MM.1S (cell line): ENCODE data around the gene CDKN2C.

Source experiments
- DNase-seq: peaks from one replicate; pipeline ENCODE4 v3.0.0-alpha.2; 2015
- H2AFZ ChIP-seq: fragments of 300-600 bp; sonication (generic); 2 replicates; pipeline ENCODE4 v1.6.0; 2016; ENCODE audit warnings: antibody characterized with exemption, low read length
- H3F3A ChIP-seq: fragments of 300-600 bp; sonication (generic); 2 replicates; pipeline ENCODE4 v1.6.1; 2016; ENCODE audit warnings: mild to moderate bottlenecking, antibody characterized with exemption, low read length, moderate library complexity, mixed read lengths; ENCODE audit not compliant: insufficient read depth
- H3K27ac ChIP-seq: fragments of 300-600 bp; sonication (generic); 2 replicates; pipeline ENCODE4 v1.5.1; 2016; ENCODE audit warnings: mild to moderate bottlenecking, low read length
- H3K27me3 ChIP-seq: fragments of 300-600 bp; sonication (generic); replicated peaks from 2 replicates; pipeline ENCODE4 v1.6.0; 2016; ENCODE audit warnings: low read length; ENCODE audit not compliant: insufficient read depth
- H3K36me3 ChIP-seq: fragments of 300-600 bp; sonication (generic); replicated peaks from 2 replicates; pipeline ENCODE4 v1.6.1; 2016; ENCODE audit warnings: mild to moderate bottlenecking, low read length, mixed read lengths; ENCODE audit not compliant: insufficient read depth
- H3K4me1 ChIP-seq: fragments of 300-600 bp; sonication (generic); 2 replicates; pipeline ENCODE4 v1.6.1; 2016; ENCODE audit warnings: low read length, mixed read lengths
- H3K4me2 ChIP-seq: fragments of 300-600 bp; sonication (generic); 2 replicates; pipeline ENCODE4 v1.6.0; 2016; ENCODE audit warnings: low read depth, low read length
- H3K4me3 ChIP-seq: fragments of 300-600 bp; sonication (generic); 2 replicates; pipeline ENCODE4 v1.5.1; 2016; ENCODE audit warnings: low read length, mixed read lengths
- H3K79me2 ChIP-seq: fragments of 300-600 bp; sonication (generic); 2 replicates; pipeline ENCODE4 v1.6.1; 2016; ENCODE audit warnings: mixed run types, low read length, mixed read lengths
- H3K9ac ChIP-seq: fragments of 300-600 bp; sonication (generic); 2 replicates; pipeline ENCODE4 v1.6.1; 2016; ENCODE audit warnings: low read length, mixed read lengths
- H3K9me2 ChIP-seq: fragments of 300-600 bp; sonication (generic); replicated peaks from 2 replicates; pipeline ENCODE4 v1.6.1; 2016; ENCODE audit warnings: mild to moderate bottlenecking, low read length, mixed read lengths; ENCODE audit not compliant: insufficient read depth
- H3K9me3 ChIP-seq: fragments of 300-600 bp; sonication (generic); replicated peaks from 2 replicates; pipeline ENCODE4 v1.6.1; 2016; ENCODE audit warnings: mild to moderate bottlenecking, low read length, mixed read lengths; ENCODE audit not compliant: insufficient read depth
- H4K20me1 ChIP-seq: fragments of 300-600 bp; sonication (generic); 2 replicates; pipeline ENCODE4 v1.6.1; 2016; ENCODE audit warnings: mild to moderate bottlenecking, low read length, moderate library complexity, mixed read lengths; ENCODE audit not compliant: insufficient read depth
- EZH2 ChIP-seq: fragments of 300-600 bp; sonication (generic); optimal IDR thresholded peaks from 2 replicates; pipeline ENCODE3; 2017; ENCODE audit warnings: low read depth, mild to moderate bottlenecking, antibody characterized with exemption, low read length, mixed read lengths
- EZH2phosphoT487 ChIP-seq: fragments of 300-600 bp; sonication (generic); IDR thresholded peaks from 2 replicates; pipeline ENCODE4 v1.6.1; 2018; ENCODE audit warnings: antibody characterized with exemption, low read length
- TF ChIP-seq, protein P1 (sequence below): fragments of 300-600 bp; sonication (generic); IDR thresholded peaks from 2 replicates; pipeline ENCODE4 v1.5.1; 2016; ENCODE audit warnings: antibody characterized with exemption, low read length, mixed read lengths

The CDKN2C gene

DNA sequence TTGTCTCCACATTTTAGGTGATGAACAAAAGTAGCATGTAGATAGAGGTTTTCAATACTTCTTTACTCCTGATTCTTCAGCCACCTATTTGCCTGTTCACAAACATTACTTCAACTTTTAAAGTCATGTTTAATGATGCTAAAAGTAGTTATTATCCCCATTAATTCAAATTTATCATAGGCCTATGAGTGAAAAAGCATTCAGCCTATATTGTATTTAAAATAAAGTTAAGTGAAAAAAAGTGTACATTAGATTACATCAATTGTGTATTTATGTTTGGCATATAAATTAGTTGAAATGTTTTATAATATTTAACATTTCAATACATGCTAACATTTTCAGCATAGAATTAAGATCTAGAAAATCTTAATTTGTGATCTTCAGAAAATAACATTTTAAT, 10.5 kb downstream of the CDKN2C start:
- Histone ChIP-seq H3K9ac (no peak overlapping the region), H3K27ac (no peak overlapping the region), H3K9me3 (no peaks in the 10 kb centered on the region), H3K27me3 (no peaks in the 10 kb centered on the region), H4K20me1 (no peaks in the 10 kb centered on the region), H3K79me2 (no peaks in the 10 kb centered on the region), H2AFZ (no peak overlapping the region), H3K4me1 (no peaks in the 10 kb centered on the region), H3K36me3 (no peaks in the 10 kb centered on the region), H3F3A (no peaks in the 10 kb centered on the region), H3K4me3 (no peak overlapping the region), H3K4me2 (no peak overlapping the region), H3K9me2 (no peaks in the 10 kb centered on the region)
- TF ChIP-seq, protein P1, sequence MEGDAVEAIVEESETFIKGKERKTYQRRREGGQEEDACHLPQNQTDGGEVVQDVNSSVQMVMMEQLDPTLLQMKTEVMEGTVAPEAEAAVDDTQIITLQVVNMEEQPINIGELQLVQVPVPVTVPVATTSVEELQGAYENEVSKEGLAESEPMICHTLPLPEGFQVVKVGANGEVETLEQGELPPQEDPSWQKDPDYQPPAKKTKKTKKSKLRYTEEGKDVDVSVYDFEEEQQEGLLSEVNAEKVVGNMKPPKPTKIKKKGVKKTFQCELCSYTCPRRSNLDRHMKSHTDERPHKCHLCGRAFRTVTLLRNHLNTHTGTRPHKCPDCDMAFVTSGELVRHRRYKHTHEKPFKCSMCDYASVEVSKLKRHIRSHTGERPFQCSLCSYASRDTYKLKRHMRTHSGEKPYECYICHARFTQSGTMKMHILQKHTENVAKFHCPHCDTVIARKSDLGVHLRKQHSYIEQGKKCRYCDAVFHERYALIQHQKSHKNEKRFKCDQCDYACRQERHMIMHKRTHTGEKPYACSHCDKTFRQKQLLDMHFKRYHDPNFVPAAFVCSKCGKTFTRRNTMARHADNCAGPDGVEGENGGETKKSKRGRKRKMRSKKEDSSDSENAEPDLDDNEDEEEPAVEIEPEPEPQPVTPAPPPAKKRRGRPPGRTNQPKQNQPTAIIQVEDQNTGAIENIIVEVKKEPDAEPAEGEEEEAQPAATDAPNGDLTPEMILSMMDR = no peak
- TF ChIP-seq EZH2 (no peak), EZH2phosphoT487 (no peak)
- DNase-seq = no peak

DNA sequence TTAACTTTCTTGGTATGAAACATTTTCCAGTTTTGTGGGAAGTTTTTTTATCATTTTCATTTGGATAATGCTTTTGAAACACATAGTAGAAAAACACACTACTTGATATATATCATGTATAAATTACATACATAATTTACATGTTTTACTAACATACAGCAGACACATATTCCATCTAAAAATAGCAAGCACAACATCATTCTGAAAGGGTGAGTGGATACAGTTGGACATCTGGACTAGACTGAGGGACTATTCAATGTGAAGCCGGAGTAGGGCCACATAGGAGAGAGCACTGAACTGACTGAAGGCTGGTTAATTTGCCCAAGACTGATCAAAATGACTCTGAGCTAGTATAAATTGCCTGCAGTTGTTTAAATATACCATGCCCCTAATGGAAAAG, 11.7 kb downstream of the CDKN2C start:
- Histone ChIP-seq H4K20me1 (no peaks in the 10 kb centered on the region), H3K4me2 (no peak overlapping the region), H3K79me2 (no peaks in the 10 kb centered on the region), H3K4me3 (no peak overlapping the region), H3K4me1 (no peaks in the 10 kb centered on the region), H3K9me2 (no peaks in the 10 kb centered on the region), H3K27ac (no peak overlapping the region), H3K36me3 (no peaks in the 10 kb centered on the region), H3K9me3 (no peaks in the 10 kb centered on the region), H3F3A (no peaks in the 10 kb centered on the region), H2AFZ (no peak overlapping the region), H3K27me3 (no peaks in the 10 kb centered on the region), H3K9ac (no peak overlapping the region)
- no peak for DNase-seq
- TF ChIP-seq EZH2 (no peak), EZH2phosphoT487 (no peak)
- TF ChIP-seq, protein P1 = no peak

GRCh38 chr1:50982611-50983010, 12.6 kb downstream of the CDKN2C start:
- Histone ChIP-seq H3K79me2 (no peaks in the 10 kb centered on the region), H4K20me1 (no peaks in the 10 kb centered on the region), H2AFZ (no peak overlapping the region), H3K27me3 (no peaks in the 10 kb centered on the region), H3K9me2 (no peaks in the 10 kb centered on the region), H3K9me3 (no peaks in the 10 kb centered on the region), H3K36me3 (no peaks in the 10 kb centered on the region), H3K9ac (no peak overlapping the region), H3K4me3 (no peak overlapping the region), H3F3A (no peaks in the 10 kb centered on the region), H3K4me2 (no peak overlapping the region), H3K4me1 (no peaks in the 10 kb centered on the region), H3K27ac (no peak overlapping the region)
- TF ChIP-seq, protein P1 = no peak
- TF ChIP-seq EZH2phosphoT487 = no peak
- no peak for TF ChIP-seq EZH2
- no peak for DNase-seq
